Measurements from ENCODE around the gene LARGE1. TPM values are rescaled to one million over a fixed set of nuclear protein-coding genes. Genes with fewer than 3 reads are reported as not detected.

The LARGE1 gene
- total RNA-seq, 1 experiment from 2014 or later, result 5.8 TPM

DNA sequence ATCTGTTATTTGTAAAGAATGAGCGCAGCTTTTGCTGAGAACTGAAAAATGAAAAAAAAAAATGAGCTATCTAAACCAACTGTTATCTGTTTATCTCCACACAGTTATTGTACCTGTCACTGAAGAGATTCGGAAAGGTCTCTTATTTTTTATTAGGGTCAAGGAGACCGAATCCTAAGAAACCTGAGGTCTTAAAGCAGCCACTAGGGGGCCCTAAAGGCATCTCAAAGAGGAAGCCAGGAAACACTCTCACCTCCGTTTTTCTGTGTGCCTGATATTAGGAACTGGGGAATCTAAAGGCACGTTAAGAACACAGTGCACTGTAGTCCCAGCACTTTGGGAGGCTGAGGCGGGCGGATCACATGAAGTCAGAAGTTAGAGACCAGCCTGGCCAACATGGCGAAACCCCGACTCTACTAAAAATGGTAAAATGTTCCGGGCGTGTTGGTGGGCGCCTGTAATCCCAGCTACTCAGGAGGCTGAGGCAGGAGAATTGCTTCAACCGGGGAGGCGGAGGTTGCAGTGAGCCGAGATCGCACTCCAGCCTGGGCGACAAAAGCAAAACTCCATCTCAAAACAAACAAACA, 3.5 kb upstream of the LARGE1 start:
- no peaks in the 10 kb centered on the region for H3K36me3 ChIP-seq (ENCODE audit: control insufficient read depth, insufficient read depth, low read length)
- H3K9me3 ChIP-seq, result no peaks in the 10 kb centered on the region
- intact Hi-C loops (cut with micrococcal nuclease; ENCODE audit: unreplicated experiment), result loop anchor here (2.0 kb wide), 1 partner anchor 181 kb away; no protein-coding TSS in a partner anchor
- H3K4me1 ChIP-seq, result no peaks in the 10 kb centered on the region; the same call in 1 of the 2 replicates
- no peak overlapping the region for H3K27ac Mint-ChIP-seq (ENCODE audit: unreplicated experiment)
- ChIA-PET CTCF (interaction anchor here (2.1 kb wide), 1 partner anchor 188 kb away, joined by 6 read pairs; no protein-coding TSS in a partner anchor), POLR2A (no interaction called here)
- peaks cover 2% of the 10 kb centered on the region; the same call in 1 of the 2 replicates for H3K27me3 ChIP-seq (replicated peaks; ENCODE audit: control insufficient read depth, insufficient read depth, low read length)
- no peaks in the 10 kb centered on the region for H3K36me3 Mint-ChIP-seq (ENCODE audit: insufficient read depth, unreplicated experiment)
- H3K9me3 Mint-ChIP-seq (ENCODE audit: unreplicated experiment), result no peaks in the 10 kb centered on the region
- no TSS peak for BruUV-seq (replicated peaks)
- no peak overlapping the region for H3K4me3 ChIP-seq (ENCODE audit: low read depth, low read length)
- H3K4me3 Mint-ChIP-seq (ENCODE audit: unreplicated experiment), result peak overlapping the region; percentile 24
- TF ChIP-seq, protein P1, sequence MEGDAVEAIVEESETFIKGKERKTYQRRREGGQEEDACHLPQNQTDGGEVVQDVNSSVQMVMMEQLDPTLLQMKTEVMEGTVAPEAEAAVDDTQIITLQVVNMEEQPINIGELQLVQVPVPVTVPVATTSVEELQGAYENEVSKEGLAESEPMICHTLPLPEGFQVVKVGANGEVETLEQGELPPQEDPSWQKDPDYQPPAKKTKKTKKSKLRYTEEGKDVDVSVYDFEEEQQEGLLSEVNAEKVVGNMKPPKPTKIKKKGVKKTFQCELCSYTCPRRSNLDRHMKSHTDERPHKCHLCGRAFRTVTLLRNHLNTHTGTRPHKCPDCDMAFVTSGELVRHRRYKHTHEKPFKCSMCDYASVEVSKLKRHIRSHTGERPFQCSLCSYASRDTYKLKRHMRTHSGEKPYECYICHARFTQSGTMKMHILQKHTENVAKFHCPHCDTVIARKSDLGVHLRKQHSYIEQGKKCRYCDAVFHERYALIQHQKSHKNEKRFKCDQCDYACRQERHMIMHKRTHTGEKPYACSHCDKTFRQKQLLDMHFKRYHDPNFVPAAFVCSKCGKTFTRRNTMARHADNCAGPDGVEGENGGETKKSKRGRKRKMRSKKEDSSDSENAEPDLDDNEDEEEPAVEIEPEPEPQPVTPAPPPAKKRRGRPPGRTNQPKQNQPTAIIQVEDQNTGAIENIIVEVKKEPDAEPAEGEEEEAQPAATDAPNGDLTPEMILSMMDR (IDR thresholded peaks at IDR 0.05; ENCODE audit: insufficient read depth in 1 of 2, low read depth in 1 of 2, low read length in 1 of 2, severe bottlenecking in 1 of 2, unreplicated experiment in 1 of 2), result peak; percentile 62 to 70
- peaks cover 6% of the 10 kb centered on the region for H3K4me1 Mint-ChIP-seq (ENCODE audit: low read depth, unreplicated experiment)
- DNase-seq, result peak; percentile 67 to 69
- H3K27me3 Mint-ChIP-seq (ENCODE audit: insufficient read depth, unreplicated experiment), result peaks cover 22% of the 10 kb centered on the region

DNA sequence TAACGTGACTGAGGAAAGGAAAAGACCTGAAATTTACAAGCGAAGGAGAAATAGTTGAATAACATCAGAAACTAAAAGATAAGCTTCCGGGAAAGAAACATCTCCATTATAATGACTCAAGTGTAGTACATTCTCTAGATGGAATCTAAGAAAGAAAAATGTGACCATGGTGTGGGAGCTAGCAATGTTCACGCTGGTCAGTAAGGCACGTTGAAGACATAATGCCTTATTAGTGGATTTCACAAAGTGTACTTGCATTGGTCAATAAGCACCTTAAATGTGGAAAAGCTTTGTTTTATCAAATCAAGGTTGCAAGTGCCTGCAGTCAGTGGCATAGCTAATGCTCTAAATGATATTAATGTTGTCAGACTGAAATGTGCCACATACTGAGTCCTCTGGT, 2.8 kb upstream of the LARGE1 start:
- no peaks in the 10 kb centered on the region for H3K9me3 Mint-ChIP-seq (ENCODE audit: unreplicated experiment)
- peaks cover 27% of the 10 kb centered on the region for H3K27me3 Mint-ChIP-seq (ENCODE audit: insufficient read depth, unreplicated experiment)
- peaks cover 6% of the 10 kb centered on the region for H3K4me1 Mint-ChIP-seq (ENCODE audit: low read depth, unreplicated experiment)
- CTCF ChIA-PET, result interaction anchor here (2.1 kb wide), 1 partner anchor 189 kb away, joined by 6 read pairs; no protein-coding TSS in a partner anchor
- no peaks in the 10 kb centered on the region for H3K36me3 Mint-ChIP-seq (ENCODE audit: insufficient read depth, unreplicated experiment)
- no peak overlapping the region for H3K4me3 ChIP-seq (ENCODE audit: low read depth, low read length)
- no TSS peak for BruUV-seq (replicated peaks)
- POLR2A ChIA-PET, result no interaction called here
- H3K36me3 ChIP-seq (ENCODE audit: control insufficient read depth, insufficient read depth, low read length), result no peaks in the 10 kb centered on the region
- TF ChIP-seq, protein P1 (IDR thresholded peaks at IDR 0.05; ENCODE audit: insufficient read depth in 1 of 2, low read depth in 1 of 2, low read length in 1 of 2, severe bottlenecking in 1 of 2, unreplicated experiment in 1 of 2), result no peak
- peaks cover 2% of the 10 kb centered on the region; the same call in 1 of the 2 replicates for H3K27me3 ChIP-seq (replicated peaks; ENCODE audit: control insufficient read depth, insufficient read depth, low read length)
- no peak overlapping the region for H3K27ac Mint-ChIP-seq (ENCODE audit: unreplicated experiment)
- H3K4me1 ChIP-seq, result no peaks in the 10 kb centered on the region; the same call in 1 of the 2 replicates
- no peak for DNase-seq
- intact Hi-C loops (cut with micrococcal nuclease; ENCODE audit: unreplicated experiment), result loop anchor here (2.0 kb wide), 1 partner anchor 182 kb away; no protein-coding TSS in a partner anchor
- peak overlapping the region; percentile 86 for H3K4me3 Mint-ChIP-seq (ENCODE audit: unreplicated experiment)
- H3K9me3 ChIP-seq, result no peaks in the 10 kb centered on the region

DNA sequence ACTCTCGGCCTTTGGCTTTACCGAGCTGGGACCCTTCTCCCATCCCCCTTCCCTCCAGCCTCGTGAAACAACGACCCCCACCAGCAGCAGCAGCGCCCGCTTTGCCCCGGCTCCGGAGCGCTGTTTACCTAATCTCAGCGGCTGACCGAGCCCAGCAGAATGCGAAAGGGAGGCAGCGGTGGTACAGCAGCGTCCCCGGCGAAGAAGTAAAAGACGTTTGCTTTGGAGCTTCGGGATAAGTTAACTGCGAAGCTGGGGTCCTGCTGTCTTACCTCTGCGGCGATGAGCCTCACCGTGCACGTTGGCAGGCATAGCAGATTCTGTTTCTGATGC, 2.0 kb upstream of the LARGE1 start:
- no peak overlapping the region for H3K27ac Mint-ChIP-seq (ENCODE audit: unreplicated experiment)

More for the DNA sequence above, 2.0 kb upstream of the LARGE1 start:
- peak overlapping the region; percentile 65 for H3K4me3 ChIP-seq (ENCODE audit: low read depth, low read length)
- H3K4me1 ChIP-seq, result no peaks in the 10 kb centered on the region; the same call in 1 of the 2 replicates
- CTCF ChIA-PET, result interaction anchor here (2.1 kb wide), 1 partner anchor 189 kb away, joined by 6 read pairs; no protein-coding TSS in a partner anchor
- DNase-seq, result peak in 1 of 2 experiments; percentile 1
- TF ChIP-seq, protein P1 (IDR thresholded peaks at IDR 0.05; ENCODE audit: insufficient read depth in 1 of 2, low read depth in 1 of 2, low read length in 1 of 2, severe bottlenecking in 1 of 2, unreplicated experiment in 1 of 2), result no peak
- H3K36me3 Mint-ChIP-seq (ENCODE audit: insufficient read depth, unreplicated experiment), result no peaks in the 10 kb centered on the region
- no TSS peak for BruUV-seq (replicated peaks)
- H3K4me3 Mint-ChIP-seq (ENCODE audit: unreplicated experiment), result peak overlapping the region; percentile 86
- H3K27me3 Mint-ChIP-seq (ENCODE audit: insufficient read depth, unreplicated experiment), result peaks cover 29% of the 10 kb centered on the region
- H3K4me1 Mint-ChIP-seq (ENCODE audit: low read depth, unreplicated experiment), result peaks cover 6% of the 10 kb centered on the region
- H3K27me3 ChIP-seq (replicated peaks; ENCODE audit: control insufficient read depth, insufficient read depth, low read length), result peaks cover 2% of the 10 kb centered on the region; the same call in 1 of the 2 replicates
- no peaks in the 10 kb centered on the region for H3K9me3 Mint-ChIP-seq (ENCODE audit: unreplicated experiment)
- no peaks in the 10 kb centered on the region for H3K36me3 ChIP-seq (ENCODE audit: control insufficient read depth, insufficient read depth, low read length)
- intact Hi-C loops (cut with micrococcal nuclease; ENCODE audit: unreplicated experiment), result loop anchor here (2.0 kb wide), 1 partner anchor 182 kb away; no protein-coding TSS in a partner anchor
- no peaks in the 10 kb centered on the region for H3K9me3 ChIP-seq
- POLR2A ChIA-PET, result no interaction called here
